Ascending aorta (tissue), 2 donors: ENCODE data around the gene ADAMTSL3. TPM values are rescaled to one million over a fixed set of nuclear protein-coding genes. Genes with fewer than 3 reads are reported as not detected.
"Not testable (repeated sequence)": the region's sequence is repeated elsewhere in the genome, so short reads cannot be mapped to it uniquely, and the experiment has no call there.

Experiments used
- DNase-seq, 2 donors: peaks; one replicate each; pipeline ENCODE4 v3.0.0-alpha.2; 2019; ENCODE audit warnings: low spot score in 2 of 2
- H3K27ac ChIP-seq, 2 donors: fragments of 200-600 bp; sonication (generic); one replicate each; pipeline ENCODE4 v1.5.1; 2016 to 2017; ENCODE audit warnings: mild to moderate bottlenecking in 1 of 2
- H3K27me3 ChIP-seq: fragments of 200-600 bp; sonication (generic); one replicate; pipeline ENCODE4 v1.5.1; 2017
- H3K36me3 ChIP-seq, 2 donors: fragments of 200-600 bp; sonication (generic); one replicate each; pipeline ENCODE4 v1.5.1; 2016
- H3K4me1 ChIP-seq, 2 donors: fragments of 200-600 bp; sonication (generic); one replicate each; pipeline ENCODE4 v1.5.1; 2016 to 2017; ENCODE audit warnings: mild to moderate bottlenecking in 1 of 2
- H3K4me3 ChIP-seq, 2 donors: fragments of 200-600 bp; sonication (generic); one replicate each; pipeline ENCODE4 v1.5.1; 2016 to 2017; ENCODE audit warnings: mild to moderate bottlenecking in 1 of 2
- H3K9me3 ChIP-seq, 2 donors: fragments of 200-600 bp; sonication (generic); one replicate each; pipeline ENCODE4 v1.5.1; 2016
- CTCF ChIP-seq, 3 experiments: fragments of 200-600 bp in 2 of 3; fragments of 450-650 bp in 1 of 3; sonication (generic) in 2 of 3; IDR thresholded peaks; one replicate each; pipeline ENCODE4 v1.5.1; 2016 to 2019; ENCODE audit warnings: antibody characterized with exemption in 3 of 3, mild to moderate bottlenecking in 1 of 3, moderate library complexity in 1 of 3
- intact Hi-C: fragments of 100-400 bp; cut with DNase I; formaldehyde crosslinking; loops from one replicate; pipeline ENCODE4 v1.15.1; 2023
- total RNA-seq: library from RNA; depleted of rRNA; stranded (reverse); fragments of >200 nt; gene quantifications from one replicate; pipeline ENCODE4 v1.1.0, GENCODE V29; 2016

ADAMTSL3 gene
- total RNA-seq, 1 donor from 2014 or later = 28.1 TPM

GRCh38 chr15:83695246-83695645 is 41.3 kb downstream of the ADAMTSL3 start:
- TF ChIP-seq CTCF (IDR thresholded peaks at IDR 0.05) = no peak
- intact Hi-C loops = no loop called here
- Histone ChIP-seq H3K27me3 (no peaks in the 10 kb centered on the region), H3K4me3 (no peak overlapping the region), H3K9me3 (no peaks in the 10 kb centered on the region), H3K27ac (peak overlapping the region; percentile 67 to 86), H3K36me3 (no peaks in the 10 kb centered on the region), H3K4me1 (peaks cover 18 to 39% of the 10 kb centered on the region in 2 donors)
- no peak for DNase-seq

GRCh38 chr15:83695901-83696425 is 42.0 kb downstream of the ADAMTSL3 start:
- intact Hi-C loops = no loop called here
- Histone ChIP-seq H3K36me3 (no peaks in the 10 kb centered on the region), H3K27me3 (no peaks in the 10 kb centered on the region), H3K4me3 (no peak overlapping the region), H3K27ac (peak overlapping the region; percentile 67 to 86), H3K9me3 (no peaks in the 10 kb centered on the region), H3K4me1 (peaks cover 18 to 42% of the 10 kb centered on the region in 2 donors)
- TF ChIP-seq CTCF (IDR thresholded peaks at IDR 0.05) = no peak
- no peak for DNase-seq

GRCh38 chr15:83697716-83698115 is 43.8 kb downstream of the ADAMTSL3 start:
- DNase-seq = no peak

GRCh38 chr15:83698294-83698693 is 44.4 kb downstream of the ADAMTSL3 start:
- Histone ChIP-seq H3K27me3 (no peaks in the 10 kb centered on the region), H3K4me1 (peaks cover 18 to 34% of the 10 kb centered on the region in 2 donors), H3K27ac (peak overlapping the region; percentile 32 to 86), H3K36me3 (no peaks in the 10 kb centered on the region), H3K9me3 (no peaks in the 10 kb centered on the region), H3K4me3 (no peak overlapping the region)
- no peak for DNase-seq
- intact Hi-C loops = no loop called here
- no peak for TF ChIP-seq CTCF (IDR thresholded peaks at IDR 0.05)

More at GRCh38 chr15:83697716-83698115, 43.8 kb downstream of the ADAMTSL3 start:
- Histone ChIP-seq H3K9me3 (no peaks in the 10 kb centered on the region), H3K36me3 (no peaks in the 10 kb centered on the region), H3K27ac (peak overlapping the region; percentile 67 to 86), H3K4me3 (no peak overlapping the region), H3K27me3 (no peaks in the 10 kb centered on the region), H3K4me1 (peaks cover 18 to 38% of the 10 kb centered on the region in 2 donors)
- TF ChIP-seq CTCF (IDR thresholded peaks at IDR 0.05) = no peak
- intact Hi-C loops = no loop called here

- no peak for DNase-seq
- Histone ChIP-seq H3K4me1 (peaks cover 12 to 27% of the 10 kb centered on the region in 2 donors), H3K27ac (no peak overlapping the region), H3K27me3 (no peaks in the 10 kb centered on the region), H3K4me3 (no peak overlapping the region), H3K9me3 (no peaks in the 10 kb centered on the region), H3K36me3 (no peaks in the 10 kb centered on the region)
- TF ChIP-seq CTCF (IDR thresholded peaks at IDR 0.05) = no peak
- intact Hi-C loops = no loop called here
Measured at GRCh38 chr15:83699028-83699427, 45.1 kb downstream of the ADAMTSL3 start.

DNA sequence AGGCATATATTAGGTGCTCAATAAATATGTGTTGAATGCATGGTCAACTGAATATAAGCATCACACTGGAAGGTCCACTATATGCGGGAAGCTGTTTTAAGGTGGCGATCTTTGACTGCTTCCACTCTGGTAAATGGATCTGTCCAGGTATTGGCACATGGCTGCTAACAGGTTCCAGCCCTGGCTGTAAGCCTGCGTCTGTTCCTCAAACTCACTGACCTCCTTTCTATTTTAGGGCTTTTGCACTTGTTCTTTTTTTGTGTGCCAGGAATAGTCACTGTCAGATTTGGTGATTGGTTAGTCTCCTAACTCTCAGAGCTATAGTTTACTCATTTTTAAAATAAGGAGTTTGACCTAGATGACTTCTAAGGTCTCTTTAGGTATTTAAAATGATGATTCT is 46.2 kb downstream of the ADAMTSL3 start:
- Histone ChIP-seq H3K27ac (no peak overlapping the region), H3K9me3 (no peaks in the 10 kb centered on the region), H3K4me3 (no peak overlapping the region), H3K36me3 (no peaks in the 10 kb centered on the region), H3K4me1 (peaks cover 8 to 22% of the 10 kb centered on the region in 2 donors), H3K27me3 (no peaks in the 10 kb centered on the region)
- intact Hi-C loops = no loop called here
- no peak for TF ChIP-seq CTCF (IDR thresholded peaks at IDR 0.05)
- no peak for DNase-seq

DNA sequence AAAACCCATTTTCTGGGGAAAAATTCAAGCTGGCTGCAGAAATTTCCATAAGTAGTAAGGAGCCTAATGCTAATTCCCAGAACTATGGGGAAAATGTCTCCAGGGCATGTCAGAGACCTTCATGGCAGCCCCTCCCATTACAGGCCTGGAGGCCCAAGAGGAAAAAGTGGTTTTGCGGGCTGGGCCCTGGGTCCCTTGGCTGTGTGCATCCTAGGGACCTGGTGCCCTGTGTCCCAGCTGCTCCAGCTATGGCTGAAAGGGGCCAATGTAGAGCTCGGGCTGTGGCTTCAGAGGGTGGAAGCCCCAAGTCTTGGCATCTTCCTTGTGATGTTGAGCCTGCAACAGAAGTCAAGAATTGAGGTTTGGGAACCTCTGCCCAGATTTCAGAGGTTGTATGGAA is 48.4 kb downstream of the ADAMTSL3 start:
- H3K36me3 ChIP-seq, H3K27ac ChIP-seq, H3K4me3 ChIP-seq, H3K27me3 ChIP-seq, DNase-seq, intact Hi-C loops, H3K9me3 ChIP-seq: not testable (repeated sequence)
- peaks cover 3 to 25% of the 10 kb centered on the region in 2 donors for H3K4me1 ChIP-seq
